Activated CD8-positive, alpha-beta memory T cell treated with anti-CD3 and anti-CD28 coated beads, Interleukin-2, amount 50 U/mL, for 1 hour (primary cell): ENCODE results near the gene TRIM25.

Experiments used
- DNase-seq: peaks from one replicate; pipeline ENCODE4 v3.0.0-alpha.2; 2020; ENCODE audit errors: extremely low read depth

Gene TRIM25

GRCh38 chr17:56894859-56895455 lies 18.9 kb downstream of the TRIM25 start:
- no peak for DNase-seq

- no peak for DNase-seq
Observed at GRCh38 chr17:56893503-56893902, 20.3 kb downstream of the TRIM25 start.

GRCh38 chr17:56892333-56892732 lies 21.5 kb downstream of the TRIM25 start:
- no peak for DNase-seq

- DNase-seq, result no peak
Observed at GRCh38 chr17:56891751-56892150, 22.1 kb downstream of the TRIM25 start.

- no peak for DNase-seq
Observed at GRCh38 chr17:56890906-56891674, 22.8 kb downstream of the TRIM25 start.

GRCh38 chr17:56890390-56890789 lies 23.5 kb downstream of the TRIM25 start:
- DNase-seq, result no peak

- no peak for DNase-seq
Observed at GRCh38 chr17:56887552-56888467, 26.0 kb downstream of the TRIM25 start.

- DNase-seq, result no peak
Observed at GRCh38 chr17:56887105-56887504, 26.7 kb downstream of the TRIM25 start.

GRCh38 chr17:56886288-56886731 lies 27.5 kb downstream of the TRIM25 start:
- DNase-seq, result no peak

GRCh38 chr17:56885312-56885657 lies 28.6 kb downstream of the TRIM25 start:
- no peak for DNase-seq

GRCh38 chr17:56884483-56885311 lies 29.2 kb downstream of the TRIM25 start:
- DNase-seq, result no peak

GRCh38 chr17:56883616-56884015 lies 30.2 kb downstream of the TRIM25 start:
- no peak for DNase-seq

GRCh38 chr17:56881685-56882295 lies 32.1 kb downstream of the TRIM25 start:
- no peak for DNase-seq

GRCh38 chr17:56880571-56880970 lies 33.3 kb downstream of the TRIM25 start:
- no peak for DNase-seq

- DNase-seq, result no peak
Observed at GRCh38 chr17:56880133-56880532, 33.7 kb downstream of the TRIM25 start.

GRCh38 chr17:56879280-56879679 lies 34.6 kb downstream of the TRIM25 start:
- DNase-seq, result no peak

- DNase-seq, result no peak
Observed at GRCh38 chr17:56876766-56877179, 37.1 kb downstream of the TRIM25 start.

GRCh38 chr17:56870081-56870651 lies 43.7 kb downstream of the TRIM25 start:
- DNase-seq, result no peak

- DNase-seq, result no peak
Observed at GRCh38 chr17:56868716-56869115, 45.1 kb downstream of the TRIM25 start.

- no peak for DNase-seq
Observed at GRCh38 chr17:56867948-56868376, 45.9 kb downstream of the TRIM25 start.

- no peak for DNase-seq
Observed at GRCh38 chr17:56866496-56866895, 47.4 kb downstream of the TRIM25 start.
